ENCODE data around the gene RNU6-8. TPM values are rescaled to one million over a fixed set of nuclear protein-coding genes. Genes with fewer than 3 reads are reported as not detected.

RNU6-8 gene
- total and polyA plus RNA-seq, 2 donors (not counting 1 experiment from before 2014, with no cell fraction given) = not detected

DNA sequence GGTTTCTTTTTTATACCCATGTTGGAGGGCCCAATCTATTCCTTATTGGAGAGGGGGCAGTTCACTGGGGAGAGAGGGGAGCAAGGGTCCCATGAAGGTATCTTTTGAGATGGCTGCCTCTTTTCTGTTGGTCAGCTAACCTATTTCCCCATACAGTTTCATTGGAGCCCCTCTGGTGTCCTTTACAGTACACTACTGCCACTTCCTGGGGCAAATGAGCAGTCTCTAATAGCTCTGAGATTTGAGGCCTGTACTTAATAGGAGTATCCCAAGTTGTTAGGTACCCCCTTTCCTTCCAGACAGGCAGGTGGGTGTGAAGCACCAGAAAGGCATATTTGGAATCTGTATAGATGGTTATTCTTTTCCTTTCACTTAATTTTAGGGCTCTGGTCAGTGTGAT, 41.3 kb upstream of the RNU6-8 start:
- Histone ChIP-seq H3K9me3 (ENCODE audit: control extremely low read depth in 1 of 3, control insufficient read depth in 2 of 3, insufficient read depth in 1 of 3, low read length in 2 of 3) (peaks cover 0 to 5% (median 0%) of the 10 kb centered on the region in 3 donors), H3K4me3 (ENCODE audit: control extremely low read depth in 1 of 5, extremely low read depth in 1 of 5, insufficient read depth in 1 of 5, low read depth in 2 of 5, low read length in 4 of 5) (no peak overlapping the region), H3K27me3 (replicated peaks in 1 of 4; ENCODE audit: control extremely low read depth in 1 of 4, control insufficient read depth in 3 of 4, insufficient read depth in 4 of 4, low read length in 3 of 4) (no peaks in the 10 kb centered on the region), H3K4me1 (ENCODE audit: control insufficient read depth in 2 of 2, insufficient read depth in 2 of 2, low read length in 2 of 2) (no peaks in the 10 kb centered on the region), H3K79me2 (ENCODE audit: control insufficient read depth, insufficient read depth, low read length) (no peaks in the 10 kb centered on the region), H4K20me1 (ENCODE audit: control insufficient read depth, insufficient read depth, low read length, poor library complexity, severe bottlenecking) (no peaks in the 10 kb centered on the region), H3K9ac (ENCODE audit: low read length) (no peak overlapping the region), H2AFZ (ENCODE audit: insufficient read depth, low read depth, low read length, poor library complexity, severe bottlenecking) (no peak overlapping the region), H3K4me2 (replicated peaks; ENCODE audit: low read depth, low read length, poor library complexity, severe bottlenecking) (no peak overlapping the region), H3K27ac (ENCODE audit: low read length in 2 of 2) (no peak overlapping the region), H3K36me3 (replicated peaks in 1 of 2; ENCODE audit: control extremely low read depth in 1 of 2, control insufficient read depth in 1 of 2, extremely low read depth in 1 of 2, insufficient read depth in 2 of 2, low read length in 1 of 2) (no peaks in the 10 kb centered on the region)
- ChIA-PET CTCF (interaction anchor here (0.7 to 4.3 kb wide), 7 partner anchors 9 to 734 kb away, joined by 3 to 32 read pairs (median 9); partner anchors contain the start of gene RNU6-8), POLR2A (no interaction called here)
- TF ChIP-seq, protein P1, sequence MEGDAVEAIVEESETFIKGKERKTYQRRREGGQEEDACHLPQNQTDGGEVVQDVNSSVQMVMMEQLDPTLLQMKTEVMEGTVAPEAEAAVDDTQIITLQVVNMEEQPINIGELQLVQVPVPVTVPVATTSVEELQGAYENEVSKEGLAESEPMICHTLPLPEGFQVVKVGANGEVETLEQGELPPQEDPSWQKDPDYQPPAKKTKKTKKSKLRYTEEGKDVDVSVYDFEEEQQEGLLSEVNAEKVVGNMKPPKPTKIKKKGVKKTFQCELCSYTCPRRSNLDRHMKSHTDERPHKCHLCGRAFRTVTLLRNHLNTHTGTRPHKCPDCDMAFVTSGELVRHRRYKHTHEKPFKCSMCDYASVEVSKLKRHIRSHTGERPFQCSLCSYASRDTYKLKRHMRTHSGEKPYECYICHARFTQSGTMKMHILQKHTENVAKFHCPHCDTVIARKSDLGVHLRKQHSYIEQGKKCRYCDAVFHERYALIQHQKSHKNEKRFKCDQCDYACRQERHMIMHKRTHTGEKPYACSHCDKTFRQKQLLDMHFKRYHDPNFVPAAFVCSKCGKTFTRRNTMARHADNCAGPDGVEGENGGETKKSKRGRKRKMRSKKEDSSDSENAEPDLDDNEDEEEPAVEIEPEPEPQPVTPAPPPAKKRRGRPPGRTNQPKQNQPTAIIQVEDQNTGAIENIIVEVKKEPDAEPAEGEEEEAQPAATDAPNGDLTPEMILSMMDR (IDR thresholded peaks at IDR 0.05) = no peak
- no peak for TF ChIP-seq EZH2 (IDR thresholded peaks at IDR 0.05; ENCODE audit: borderline replicate concordance, insufficient read depth, low read depth, low read length, poor library complexity, severe bottlenecking)
- Mint-ChIP-seq H3K9me3 (ENCODE audit: insufficient read depth) (no peaks in the 10 kb centered on the region), H3K4me1 (no peaks in the 10 kb centered on the region), H3K27ac (no peak overlapping the region), H3K27me3 (peaks cover 12% of the 10 kb centered on the region), H3K4me3 (no peak overlapping the region)
- intact Hi-C loops (cut with micrococcal nuclease) = no loop called here
- DNase-seq (no peak), ATAC-seq (ENCODE audit: low read depth) (no peak)

DNA sequence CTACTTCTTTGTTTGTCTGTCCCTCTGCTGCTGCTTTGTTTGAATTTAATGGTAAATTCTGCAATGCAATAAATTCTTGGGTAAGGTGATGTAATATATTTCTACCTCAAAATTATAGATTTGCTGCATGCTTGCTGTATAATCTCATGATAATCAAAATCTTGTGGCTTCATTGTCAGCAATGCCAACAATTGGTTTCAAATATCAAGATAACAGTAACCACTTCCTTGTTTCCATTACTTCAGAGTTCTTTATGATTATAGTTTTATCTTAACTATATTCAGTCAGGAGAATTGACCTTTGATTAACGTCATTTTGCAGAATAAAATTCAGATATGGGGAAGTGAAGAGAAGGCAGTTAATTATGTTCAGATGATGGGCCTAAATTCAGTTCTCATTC, 30.2 kb upstream of the RNU6-8 start:
- no peaks in the 10 kb centered on the region for H3K79me2 ChIP-seq (ENCODE audit: control insufficient read depth, insufficient read depth, low read length)
- no peaks in the 10 kb centered on the region for H3K36me3 ChIP-seq (replicated peaks in 1 of 2; ENCODE audit: control extremely low read depth in 1 of 2, control insufficient read depth in 1 of 2, extremely low read depth in 1 of 2, insufficient read depth in 2 of 2, low read length in 1 of 2)
- no peak overlapping the region for H2AFZ ChIP-seq (ENCODE audit: insufficient read depth, low read depth, low read length, poor library complexity, severe bottlenecking)
- DNase-seq (no peak), ATAC-seq (ENCODE audit: low read depth) (no peak)
- no peaks in the 10 kb centered on the region for H3K9me3 ChIP-seq (ENCODE audit: control extremely low read depth in 1 of 3, control insufficient read depth in 2 of 3, insufficient read depth in 1 of 3, low read length in 2 of 3)
- POLR2A ChIA-PET = no interaction called here
- Mint-ChIP-seq H3K4me3 (no peak overlapping the region), H3K4me1 (no peaks in the 10 kb centered on the region), H3K27ac (no peak overlapping the region), H3K27me3 (peaks cover 5% of the 10 kb centered on the region), H3K9me3 (ENCODE audit: insufficient read depth) (no peaks in the 10 kb centered on the region)
- WGBS (ENCODE audit: insufficient coverage) = no CpG with 5 or more reads among the region's 1 CpG
- H3K4me3 ChIP-seq (ENCODE audit: control extremely low read depth in 1 of 5, extremely low read depth in 1 of 5, insufficient read depth in 1 of 5, low read depth in 2 of 5, low read length in 4 of 5) = no peak overlapping the region
- no peaks in the 10 kb centered on the region for H3K4me1 ChIP-seq (ENCODE audit: control insufficient read depth in 2 of 2, insufficient read depth in 2 of 2, low read length in 2 of 2)
- H3K27me3 ChIP-seq (replicated peaks in 1 of 4; ENCODE audit: control extremely low read depth in 1 of 4, control insufficient read depth in 3 of 4, insufficient read depth in 4 of 4, low read length in 3 of 4) = no peaks in the 10 kb centered on the region
- intact Hi-C loops (cut with micrococcal nuclease) = no loop called here
- H4K20me1 ChIP-seq (ENCODE audit: control insufficient read depth, insufficient read depth, low read length, poor library complexity, severe bottlenecking) = no peaks in the 10 kb centered on the region
- no peak overlapping the region for H3K27ac ChIP-seq (ENCODE audit: low read length in 2 of 2)
- H3K4me2 ChIP-seq (replicated peaks; ENCODE audit: low read depth, low read length, poor library complexity, severe bottlenecking) = no peak overlapping the region
- TF ChIP-seq, protein P1 (IDR thresholded peaks at IDR 0.05) = no peak
- TF ChIP-seq EZH2 (IDR thresholded peaks at IDR 0.05; ENCODE audit: borderline replicate concordance, insufficient read depth, low read depth, low read length, poor library complexity, severe bottlenecking) = no peak
- H3K9ac ChIP-seq (ENCODE audit: low read length) = no peak overlapping the region
- CTCF ChIA-PET = interaction anchor here (1.2 kb wide), 1 partner anchor 18 kb away, joined by 3 read pairs; no protein-coding TSS in a partner anchor
